Measurements from ENCODE around the gene POF1B.

- TF ChIP-seq, protein P1, sequence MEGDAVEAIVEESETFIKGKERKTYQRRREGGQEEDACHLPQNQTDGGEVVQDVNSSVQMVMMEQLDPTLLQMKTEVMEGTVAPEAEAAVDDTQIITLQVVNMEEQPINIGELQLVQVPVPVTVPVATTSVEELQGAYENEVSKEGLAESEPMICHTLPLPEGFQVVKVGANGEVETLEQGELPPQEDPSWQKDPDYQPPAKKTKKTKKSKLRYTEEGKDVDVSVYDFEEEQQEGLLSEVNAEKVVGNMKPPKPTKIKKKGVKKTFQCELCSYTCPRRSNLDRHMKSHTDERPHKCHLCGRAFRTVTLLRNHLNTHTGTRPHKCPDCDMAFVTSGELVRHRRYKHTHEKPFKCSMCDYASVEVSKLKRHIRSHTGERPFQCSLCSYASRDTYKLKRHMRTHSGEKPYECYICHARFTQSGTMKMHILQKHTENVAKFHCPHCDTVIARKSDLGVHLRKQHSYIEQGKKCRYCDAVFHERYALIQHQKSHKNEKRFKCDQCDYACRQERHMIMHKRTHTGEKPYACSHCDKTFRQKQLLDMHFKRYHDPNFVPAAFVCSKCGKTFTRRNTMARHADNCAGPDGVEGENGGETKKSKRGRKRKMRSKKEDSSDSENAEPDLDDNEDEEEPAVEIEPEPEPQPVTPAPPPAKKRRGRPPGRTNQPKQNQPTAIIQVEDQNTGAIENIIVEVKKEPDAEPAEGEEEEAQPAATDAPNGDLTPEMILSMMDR (conservative IDR thresholded peaks at IDR 0.05; ENCODE audit: low read depth, low read length) = no peak
- no peak for TF ChIP-seq RAD21 (IDR thresholded peaks at IDR 0.05; ENCODE audit: low read length)
- no peak for TF ChIP-seq RFX5 (IDR thresholded peaks at IDR 0.05; ENCODE audit: low read depth, low read length)
- TF ChIP-seq POLR2A (IDR thresholded peaks at IDR 0.05; ENCODE audit: low read depth, low read length) = no peak
- TF ChIP-seq CHD1 (IDR thresholded peaks at IDR 0.05; ENCODE audit: low read depth, low read length) = no peak
- no peak for TF ChIP-seq FOS (IDR thresholded peaks at IDR 0.05; ENCODE audit: low read depth, low read length)
- no peak for TF ChIP-seq USF2 (IDR thresholded peaks at IDR 0.05; ENCODE audit: low read depth, low read length)
- TF ChIP-seq MAFK (IDR thresholded peaks at IDR 0.05; ENCODE audit: low read depth, low read length) = no peak
Measured at GRCh38 chrX:85391185-85391877, 11.9 kb upstream of the POF1B start.
